Occipital lobe (tissue), 2 donors: ENCODE data around the gene PET100. TPM values are rescaled to one million over a fixed set of nuclear protein-coding genes. Genes with fewer than 3 reads are reported as not detected.

Source experiments
- DNase-seq: peaks from one replicate; lab custom pipeline; 2025; lab: John Stamatoyannopoulos, UW
- total RNA-seq: library from RNA; depleted of rRNA; stranded (reverse); fragments of >200 nt; gene quantifications from one replicate; pipeline ENCODE4 v1.2.3, GENCODE V29; 2014

The PET100 gene, protein sequence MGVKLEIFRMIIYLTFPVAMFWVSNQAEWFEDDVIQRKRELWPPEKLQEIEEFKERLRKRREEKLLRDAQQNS
- total RNA-seq, result 14.7 TPM

DNA sequence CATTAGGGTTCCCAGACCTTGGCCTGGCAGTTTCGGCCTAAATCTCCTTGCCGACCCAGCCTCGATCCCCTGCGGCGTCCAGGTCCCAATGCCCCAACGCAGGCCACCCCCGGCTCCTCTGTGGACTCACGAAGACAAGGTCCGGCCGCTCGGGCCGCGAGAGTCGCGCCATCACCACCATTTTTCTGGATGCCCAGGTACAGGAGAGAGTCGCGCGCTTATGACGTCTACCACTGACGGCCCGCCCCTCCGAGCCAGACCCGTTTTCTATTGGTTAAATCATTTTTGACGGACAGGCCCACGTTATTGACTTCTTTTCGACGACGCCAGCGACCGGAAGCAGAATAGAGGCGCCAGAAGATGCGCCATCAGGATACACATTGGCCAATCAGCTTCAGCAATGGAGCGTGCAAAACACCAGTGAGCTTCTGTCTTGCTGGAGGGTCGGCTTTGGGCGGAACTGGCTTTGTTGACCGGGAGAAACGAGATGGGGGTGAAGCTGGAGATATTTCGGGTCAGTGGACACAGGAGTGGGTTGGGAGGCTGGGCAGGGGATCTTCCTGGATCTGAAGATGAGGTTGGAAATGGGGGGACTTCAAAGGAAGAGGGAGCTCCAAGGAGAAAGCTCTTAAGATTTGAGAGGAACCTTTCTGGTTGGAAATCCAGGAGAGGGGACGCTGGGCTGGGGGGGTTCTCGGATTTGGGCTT is at the start of gene PET100, which contains the start of gene XAB2:
Gene PET100 (plus strand): TSS at position 447 of the 708 bp plus-strand sequence. CDS start 41 bp downstream, at position 488.
Gene XAB2 (minus strand): TSS at position 199 of the 708 bp plus-strand sequence. CDS start 18 bp downstream, at position 181.
- peak; percentile 95 for DNase-seq

DNA sequence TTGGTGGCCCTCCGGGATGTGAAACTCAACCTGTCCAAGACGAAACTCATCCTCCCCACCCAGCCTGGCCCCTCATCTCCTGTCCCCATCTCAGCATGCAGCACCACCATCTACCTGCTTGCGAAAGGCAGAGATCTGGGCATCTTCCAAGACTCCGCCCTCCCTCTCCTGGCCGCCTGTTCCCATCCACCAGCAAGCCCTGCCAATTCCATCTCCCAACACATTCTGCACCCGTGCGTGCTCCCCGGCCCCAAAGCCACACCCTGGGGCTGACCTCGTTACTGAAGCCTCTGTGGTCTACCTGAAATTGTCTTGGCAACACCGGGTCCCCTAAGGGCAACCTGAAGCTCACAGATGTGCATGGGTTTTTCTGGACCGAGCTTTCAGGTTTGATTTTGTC is 47.1 kb upstream of the PET100 start:
- no peak for DNase-seq

DNA sequence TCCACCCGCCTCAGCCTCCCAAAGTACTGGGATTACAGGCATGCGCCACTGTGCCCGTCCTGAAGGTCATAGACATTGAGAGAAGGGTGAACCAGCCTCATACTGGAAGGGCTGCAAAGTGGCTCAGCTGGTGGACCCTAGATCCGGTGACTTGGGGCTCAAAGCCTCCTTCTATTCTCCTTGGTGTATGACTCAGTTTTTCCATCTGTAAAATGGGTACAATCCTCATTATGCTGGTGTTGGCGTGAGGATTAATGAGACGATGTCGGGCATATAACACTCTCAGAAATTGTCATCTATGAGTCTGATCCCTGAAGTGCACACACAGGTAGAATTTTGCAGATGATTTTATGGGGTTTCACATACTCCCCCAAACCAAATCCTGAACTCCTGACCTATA is 39.8 kb upstream of the PET100 start:
- DNase-seq, result no peak

DNA sequence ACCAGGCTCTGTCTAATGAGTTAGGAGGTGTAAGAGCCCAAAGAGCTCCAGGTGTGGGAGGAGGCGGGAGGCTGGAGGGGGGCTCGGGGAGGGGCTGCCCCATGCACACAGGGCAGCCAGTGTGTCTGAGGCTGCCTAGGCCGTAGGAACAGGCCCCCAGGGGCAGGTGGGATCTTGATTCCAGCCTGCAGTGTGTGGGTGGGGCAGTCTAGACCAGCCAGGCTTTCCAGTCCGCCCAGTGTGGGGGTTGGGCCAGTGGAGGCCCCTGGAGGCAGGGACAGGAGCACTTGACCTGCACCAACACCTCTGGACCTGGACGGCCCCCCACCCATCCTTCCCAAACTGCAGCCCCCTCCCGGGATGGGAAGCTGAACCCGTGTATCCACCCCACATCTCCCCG is 39.3 kb upstream of the PET100 start:
- no peak for DNase-seq

DNA sequence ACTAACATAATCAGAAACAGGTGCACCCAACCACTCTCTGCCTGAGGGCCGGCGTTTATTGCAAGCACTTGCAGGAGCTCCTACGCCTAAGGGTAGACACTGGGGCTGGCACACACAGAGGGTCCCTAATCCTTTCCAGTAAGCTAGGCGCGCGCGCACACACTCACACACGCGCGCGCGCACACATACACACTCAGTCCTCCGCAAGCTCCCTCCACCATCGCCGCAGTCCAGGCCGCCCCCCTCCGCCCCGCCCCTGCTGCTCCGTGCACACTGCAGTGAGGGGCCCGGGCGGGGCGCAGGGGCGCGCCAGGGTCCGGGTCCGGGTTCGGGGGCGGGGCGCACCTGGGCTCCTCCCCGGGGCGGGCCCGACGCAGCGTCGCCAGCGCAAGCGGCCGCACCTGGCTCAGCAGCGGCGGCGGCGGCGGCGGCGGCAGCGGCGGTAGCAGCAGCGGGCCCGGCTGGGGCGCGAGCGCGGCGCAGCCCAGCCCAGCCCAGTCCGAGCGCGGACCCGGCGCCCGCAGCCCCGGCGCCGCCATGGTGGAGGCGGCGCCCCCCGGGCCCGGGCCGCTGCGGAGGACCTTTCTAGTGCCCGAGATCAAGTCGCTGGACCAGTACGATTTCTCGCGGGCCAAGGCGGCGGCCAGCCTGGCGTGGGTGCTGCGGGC is 34.0 kb upstream of the PET100 start, which contains the start of gene CAMSAP3:
Gene CAMSAP3 (plus strand): TSS at position 398 of the 668 bp plus-strand sequence. CDS start 140 bp downstream, at position 538.
- DNase-seq, result no peak

DNA sequence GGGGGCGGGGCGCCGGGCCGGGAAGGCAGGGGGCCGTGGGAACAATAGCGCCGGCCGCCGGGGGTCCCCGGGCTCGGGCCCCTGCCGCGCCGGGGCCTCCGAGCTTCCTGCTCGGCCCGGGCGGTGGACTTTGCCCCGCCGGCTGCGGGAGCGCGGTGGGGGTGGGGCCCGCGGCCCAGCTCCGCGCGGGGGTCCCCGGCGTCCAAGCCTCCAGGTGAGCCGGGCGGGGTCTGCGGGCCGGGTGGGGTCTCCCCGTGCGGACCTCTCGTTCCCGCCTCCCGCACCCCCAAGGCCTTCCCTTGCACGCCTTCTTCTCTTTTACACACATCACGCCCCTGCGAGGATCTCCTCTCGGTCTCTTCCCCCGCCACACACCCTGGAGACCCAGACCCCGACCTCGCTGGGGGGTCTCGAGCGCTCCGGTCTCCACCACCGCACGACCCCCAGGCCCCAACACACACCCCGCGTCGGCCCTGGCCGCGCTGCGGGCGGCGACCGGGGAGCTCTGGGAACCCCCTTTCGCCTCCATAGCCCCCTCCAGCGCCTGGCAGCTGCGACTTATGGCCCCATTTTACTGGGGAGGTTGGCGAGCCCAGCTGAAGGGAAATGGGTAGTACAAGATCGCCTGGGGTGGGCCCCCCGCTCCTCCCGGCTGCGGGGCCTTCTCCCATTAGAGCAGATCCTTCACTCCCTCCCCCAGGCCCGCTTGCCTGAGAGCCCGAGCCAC is 33.2 kb upstream of the PET100 start:
- DNase-seq, result no peak

DNA sequence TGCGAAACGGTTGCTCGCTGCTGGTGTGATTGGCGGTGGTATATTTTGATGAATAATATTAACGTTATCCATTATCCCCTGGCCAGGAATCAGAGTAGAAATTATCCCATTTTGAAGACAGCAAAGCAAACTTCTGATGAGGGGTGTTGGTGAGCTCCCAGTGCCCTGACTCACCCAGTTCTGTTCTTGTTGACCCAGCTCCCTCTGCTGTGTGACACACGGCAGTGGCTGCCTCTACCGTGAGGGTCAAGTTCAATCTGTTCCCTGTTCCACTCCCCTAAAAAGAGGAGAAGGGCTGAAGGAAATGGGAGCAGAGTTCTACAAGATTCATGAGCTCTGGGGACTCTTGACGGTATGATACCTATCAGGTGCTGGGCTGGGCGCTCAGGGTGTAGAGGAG is 31.9 kb upstream of the PET100 start:
- DNase-seq, result no peak

DNA sequence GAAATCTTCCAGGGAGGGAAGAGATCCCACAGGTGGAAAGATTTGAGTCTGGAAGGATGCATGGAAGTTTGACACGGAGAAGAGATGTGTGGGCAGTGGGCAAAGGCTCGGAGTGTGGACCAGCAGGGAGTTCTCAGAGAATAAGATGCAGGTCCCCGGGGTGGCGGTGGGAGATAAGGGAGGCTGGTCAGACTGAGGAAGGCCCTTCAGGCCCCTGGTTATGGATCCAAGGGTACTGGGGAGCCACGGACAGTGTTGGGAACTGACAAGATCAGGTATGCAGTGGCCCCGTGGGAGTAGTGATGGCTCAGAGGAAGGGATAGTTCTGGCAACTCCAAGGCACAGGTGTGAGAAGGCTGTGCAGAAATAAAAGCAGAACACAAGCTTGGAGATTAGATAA is 31.4 kb upstream of the PET100 start:
- no peak for DNase-seq

DNA sequence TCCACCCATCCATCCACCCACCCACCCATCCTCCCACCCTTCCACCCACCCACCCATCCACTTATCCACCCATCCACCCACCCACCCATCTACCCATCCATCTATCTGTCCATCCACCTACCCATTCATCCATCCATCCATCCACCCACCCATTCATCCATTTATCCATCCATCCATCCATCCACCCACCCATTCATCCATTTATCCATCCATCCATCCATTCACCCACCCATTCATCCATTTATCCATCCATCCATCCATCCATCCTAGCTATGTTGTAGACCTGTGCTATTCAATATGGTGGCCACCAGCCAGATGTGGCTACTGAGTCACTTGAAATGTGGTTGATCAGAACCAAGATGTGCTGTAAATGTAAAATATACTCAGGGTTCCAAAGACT is 28.9 kb upstream of the PET100 start:
- no peak for DNase-seq

DNA sequence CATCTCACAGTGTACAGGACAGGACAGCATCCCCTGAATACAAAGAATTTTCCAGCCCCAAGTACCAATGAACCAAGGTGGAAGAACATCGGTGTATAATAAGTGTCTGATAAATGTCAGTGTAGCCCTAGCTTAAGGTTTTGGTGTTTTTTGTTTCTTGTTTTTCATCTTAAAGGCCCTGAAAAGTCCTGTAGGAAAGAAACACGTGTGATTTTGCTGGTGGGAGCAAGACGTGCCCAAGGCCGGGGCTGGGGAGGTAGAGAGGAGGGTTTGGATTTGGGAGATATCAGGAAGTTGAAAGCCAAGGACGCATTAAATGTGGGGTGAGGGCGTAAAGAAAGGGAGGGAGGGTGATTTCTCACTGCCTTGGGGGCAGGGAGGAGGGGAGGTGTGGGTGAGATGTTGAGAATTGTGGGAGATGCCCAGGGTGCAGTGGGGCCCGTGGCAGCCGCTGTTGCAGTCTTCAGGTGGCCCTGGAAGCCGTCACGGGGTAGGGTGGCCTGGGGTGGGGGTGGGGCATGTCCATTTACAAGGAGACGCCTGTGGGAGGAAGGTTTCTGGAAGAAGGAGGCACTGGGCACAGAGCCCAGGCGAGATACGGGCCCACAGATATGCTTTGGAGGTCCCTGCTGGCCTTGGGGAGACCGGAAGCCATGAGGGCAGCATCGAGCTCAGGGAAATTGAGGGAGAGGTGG is 27.2 kb upstream of the PET100 start:
- DNase-seq, result no peak

DNA sequence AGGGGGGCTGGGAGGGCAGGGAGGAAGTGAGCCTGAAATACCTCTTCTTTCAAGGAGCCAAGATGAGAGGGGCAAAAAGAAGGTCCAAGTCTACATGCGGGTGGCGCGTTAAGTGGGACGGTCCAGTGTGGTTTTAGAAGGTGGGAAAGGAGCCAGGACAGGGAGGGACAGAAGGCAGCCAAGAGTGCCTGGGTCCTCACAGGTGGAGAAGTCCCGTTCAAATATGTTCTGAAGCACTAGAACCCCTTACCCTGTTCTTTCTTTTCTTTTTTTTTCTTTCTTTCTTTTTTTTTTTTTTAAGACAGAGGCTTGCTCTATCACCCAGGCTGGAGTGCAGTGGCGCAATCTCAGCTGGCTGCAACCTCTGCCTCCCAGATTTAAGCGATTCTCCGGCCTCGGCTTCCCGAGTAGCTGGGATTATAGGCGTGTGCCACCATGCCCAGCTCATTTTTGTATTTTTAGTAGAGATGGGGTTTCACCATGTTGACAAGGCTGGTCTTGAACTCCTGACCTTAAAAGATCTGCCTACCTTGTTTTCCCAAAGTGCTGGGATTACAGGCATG is 26.6 kb upstream of the PET100 start:
- no peak for DNase-seq

DNA sequence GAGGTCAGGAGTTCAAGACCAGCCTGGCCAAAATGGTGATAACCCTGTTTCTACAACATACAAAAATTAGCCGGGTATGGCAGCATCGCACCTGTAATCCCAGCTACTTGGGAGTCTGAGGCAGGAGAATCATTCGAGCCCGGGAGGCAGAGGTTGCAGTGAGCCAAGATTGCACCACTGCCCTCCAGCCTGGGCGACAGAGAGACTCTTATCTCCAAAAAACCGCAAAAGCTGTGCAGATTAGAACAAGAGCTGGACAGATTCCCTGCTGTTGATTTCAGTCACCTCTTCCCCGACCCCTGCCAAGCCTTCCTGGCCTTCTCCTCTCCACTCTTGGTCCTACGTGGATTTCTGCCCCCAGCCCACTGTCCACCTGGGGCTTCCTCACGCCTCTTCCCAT is 25.7 kb upstream of the PET100 start:
- DNase-seq, result no peak

DNA sequence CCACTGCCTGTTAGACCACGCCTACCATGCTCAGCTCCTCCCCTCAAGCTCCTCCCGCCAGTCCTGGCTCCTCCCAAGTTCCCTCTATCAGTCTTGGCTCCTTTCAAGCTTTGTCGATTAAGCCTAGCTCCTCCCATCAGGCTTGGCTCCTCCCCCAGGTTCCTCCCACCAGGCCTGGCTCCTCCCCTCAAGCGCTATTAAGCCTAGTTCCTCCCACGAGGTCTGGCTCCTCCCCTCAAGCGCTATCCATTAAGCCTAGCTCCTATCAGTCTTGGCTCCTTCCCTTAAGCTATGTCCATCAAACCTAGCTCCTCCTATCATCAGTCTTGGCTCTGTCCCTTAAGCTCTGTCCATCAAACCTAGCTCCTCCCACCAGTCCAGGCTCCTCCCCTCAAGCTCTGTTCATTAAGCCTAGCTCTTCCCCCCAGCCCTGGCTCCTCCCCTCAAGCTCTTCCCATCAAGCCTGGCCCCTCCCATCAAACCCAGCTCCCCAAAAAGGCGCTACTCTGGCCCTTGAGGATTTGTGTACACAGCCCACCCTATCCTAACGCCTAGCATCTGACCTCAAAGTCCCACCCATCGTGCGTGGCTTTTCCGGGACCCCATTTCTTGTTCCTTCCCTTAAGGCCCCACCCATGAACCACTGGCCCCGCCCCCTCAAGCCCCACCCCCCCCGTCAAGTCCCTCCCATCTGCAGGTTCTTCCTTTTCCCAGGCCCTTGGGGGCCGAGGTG is 23.9 kb upstream of the PET100 start:
- DNase-seq, result no peak

DNA sequence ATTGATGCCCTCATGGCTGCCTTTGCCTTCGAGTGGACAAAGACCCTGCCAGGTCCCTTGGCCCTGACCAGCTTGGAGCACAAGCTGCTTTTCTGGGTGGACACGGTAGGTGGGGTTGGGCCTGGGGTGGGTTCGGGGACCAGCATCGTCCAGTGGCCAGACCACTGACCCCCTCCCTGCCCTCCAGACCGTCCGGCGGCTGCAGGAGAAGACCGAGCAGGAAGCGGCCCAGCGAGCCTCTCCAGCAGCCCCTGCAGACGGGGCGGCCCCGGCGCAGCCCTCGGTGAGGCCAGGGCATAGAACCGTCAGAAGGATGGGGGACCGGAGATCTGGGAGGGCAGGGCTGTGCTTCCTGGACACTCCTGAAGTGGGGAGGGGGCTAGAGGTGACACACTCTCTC is 23.3 kb upstream of the PET100 start:
- DNase-seq, result no peak

DNA sequence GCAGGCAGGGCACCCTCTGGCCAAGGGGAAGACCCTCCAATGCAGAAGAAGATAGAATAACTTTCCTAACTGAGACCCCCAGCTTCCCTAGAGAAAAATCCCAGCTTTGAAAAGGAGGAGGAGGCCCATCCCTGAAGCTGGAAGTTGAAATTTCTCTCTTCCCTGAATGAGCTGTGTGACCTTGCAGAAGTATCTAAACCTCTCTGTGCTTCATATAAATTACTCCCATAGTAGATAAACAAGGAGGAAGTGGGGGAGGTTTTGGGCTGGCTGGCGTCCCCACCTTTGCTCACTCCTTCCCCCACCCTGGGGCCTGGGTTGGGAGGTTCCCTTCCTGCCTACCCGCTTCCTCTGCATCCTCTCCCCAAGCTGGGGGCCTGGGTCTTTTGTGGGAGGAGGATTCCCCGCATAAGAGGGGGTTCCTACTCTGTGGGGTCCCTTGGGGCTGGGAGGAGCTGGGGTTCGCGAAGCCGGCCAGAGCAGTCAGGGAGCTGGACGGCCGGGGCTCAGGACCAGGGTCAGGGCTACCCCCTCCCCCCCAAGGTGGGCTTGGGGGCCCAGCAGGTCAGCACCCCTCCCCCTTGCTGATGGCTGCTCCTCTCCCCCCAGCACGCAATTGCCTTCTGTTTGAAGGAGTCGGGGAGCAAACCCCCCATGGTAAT is 22.2 kb upstream of the PET100 start:
- DNase-seq, result no peak

DNA sequence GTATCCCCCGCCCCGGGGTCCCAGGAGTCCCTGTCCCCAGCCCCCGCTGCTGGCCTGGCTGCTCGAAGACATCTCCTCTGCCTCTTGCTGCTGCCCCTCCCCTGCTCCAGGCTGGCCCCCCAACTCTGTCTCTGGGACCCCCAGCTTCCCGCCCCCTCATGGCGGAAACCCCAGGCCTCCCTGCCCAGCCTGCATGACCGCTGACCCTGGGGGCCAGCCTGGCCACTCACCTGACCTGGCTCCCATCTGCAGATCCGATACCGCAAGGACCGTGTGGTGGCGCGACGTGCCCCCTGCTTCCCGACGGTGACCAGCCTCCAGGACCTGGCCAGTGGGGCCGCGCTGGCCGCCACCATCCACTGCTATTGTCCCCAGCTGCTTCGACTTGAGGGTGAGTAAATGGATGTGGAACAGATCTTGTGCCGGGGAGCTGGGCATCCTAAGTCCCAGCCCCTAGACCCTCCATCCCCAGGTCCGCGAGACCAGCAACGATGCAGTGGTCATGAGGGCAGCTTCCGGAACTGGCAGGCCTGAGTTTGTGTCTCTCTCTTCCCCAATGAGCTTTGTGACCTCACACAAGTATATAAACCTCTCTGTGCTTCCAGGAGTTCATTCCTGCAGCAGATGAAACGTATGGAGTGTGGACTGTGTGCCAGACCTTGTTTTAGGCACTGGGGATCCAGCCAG is 21.6 kb upstream of the PET100 start:
- DNase-seq, result no peak

DNA sequence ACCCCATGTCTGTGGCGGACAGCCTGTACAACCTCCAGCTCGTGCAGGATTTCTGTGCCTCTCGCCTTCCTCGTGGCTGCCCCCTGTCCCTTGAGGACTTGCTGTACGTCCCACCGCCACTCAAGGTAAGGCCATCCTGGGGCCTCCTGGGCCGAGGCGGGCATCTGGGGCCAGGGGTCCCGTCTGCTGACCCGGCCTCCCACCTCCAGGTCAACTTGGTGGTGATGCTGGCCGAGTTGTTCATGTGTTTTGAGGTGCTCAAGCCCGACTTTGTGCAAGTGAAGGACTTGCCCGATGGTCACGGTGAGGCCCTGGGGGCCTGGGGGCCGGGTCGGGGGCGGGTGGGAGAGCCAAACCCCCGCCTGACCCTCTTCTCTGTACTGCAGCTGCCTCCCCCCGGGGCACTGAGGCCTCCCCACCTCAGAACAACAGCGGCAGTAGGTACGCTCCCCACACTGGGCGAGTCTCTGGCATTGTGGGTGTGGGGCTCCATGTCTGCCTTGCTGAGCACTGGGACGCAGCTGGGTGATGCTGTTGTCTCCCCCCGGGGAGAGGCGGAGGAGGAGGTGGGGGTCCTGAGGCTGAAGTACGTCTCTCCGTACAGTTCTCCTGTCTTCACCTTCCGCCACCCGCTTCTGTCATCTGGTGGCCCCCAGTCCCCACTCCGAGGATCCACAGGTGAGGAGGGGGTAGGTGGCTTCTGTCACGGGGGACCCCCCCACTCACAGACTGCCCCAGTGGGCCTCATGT is 18.9 kb upstream of the PET100 start:
- no peak for DNase-seq

DNA sequence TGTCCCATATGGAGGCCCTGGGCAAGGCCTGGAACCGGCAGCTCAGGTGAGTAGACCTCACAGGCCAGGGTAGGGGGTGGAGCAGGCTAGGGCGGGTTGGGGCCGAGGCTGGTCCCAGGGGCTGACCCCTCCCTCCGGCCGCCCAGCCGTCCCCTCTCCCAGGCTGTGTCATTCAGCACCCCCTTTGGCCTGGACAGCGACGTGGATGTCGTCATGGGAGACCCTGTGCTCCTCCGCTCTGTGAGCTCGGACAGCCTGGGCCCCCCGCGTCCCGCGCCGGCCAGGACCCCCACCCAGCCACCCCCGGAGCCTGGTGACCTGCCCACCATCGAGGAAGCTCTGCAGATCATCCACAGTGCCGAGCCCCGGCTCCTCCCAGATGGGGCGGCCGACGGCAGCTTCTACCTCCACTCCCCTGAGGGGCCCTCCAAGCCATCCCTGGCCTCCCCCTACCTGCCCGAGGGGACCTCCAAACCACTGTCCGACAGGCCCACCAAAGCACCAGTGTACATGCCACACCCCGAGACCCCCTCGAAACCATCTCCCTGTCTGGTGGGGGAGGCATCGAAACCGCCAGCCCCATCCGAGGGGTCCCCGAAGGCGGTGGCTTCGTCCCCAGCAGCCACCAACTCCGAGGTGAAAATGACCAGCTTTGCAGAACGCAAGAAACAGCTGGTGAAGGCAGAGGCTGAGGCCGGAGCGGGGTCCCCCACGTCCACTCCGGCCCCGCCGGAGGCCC is 17.9 kb upstream of the PET100 start:
- no peak for DNase-seq
